GM12864 (cell line): Measurements from ENCODE around the gene RPA1.

Source experiments
- DNase-seq: peaks from one replicate; pipeline ENCODE4 v3.0.0-alpha.2; 2011; ENCODE audit warnings: low read depth
- H3K4me3 ChIP-seq: 2 replicates; pipeline ENCODE4 v1.5.1; 2011; ENCODE audit warnings: mild to moderate bottlenecking, low read depth, low read length, control low read depth
- TF ChIP-seq, protein P1 (sequence below): IDR thresholded peaks from 2 replicates; pipeline ENCODE4 v1.5.1; 2011; ENCODE audit warnings: low read depth, mild to moderate bottlenecking, moderate library complexity, low read length, control low read depth, inconsistent platforms; ENCODE audit errors: missing control alignments

Gene RPA1

DNA sequence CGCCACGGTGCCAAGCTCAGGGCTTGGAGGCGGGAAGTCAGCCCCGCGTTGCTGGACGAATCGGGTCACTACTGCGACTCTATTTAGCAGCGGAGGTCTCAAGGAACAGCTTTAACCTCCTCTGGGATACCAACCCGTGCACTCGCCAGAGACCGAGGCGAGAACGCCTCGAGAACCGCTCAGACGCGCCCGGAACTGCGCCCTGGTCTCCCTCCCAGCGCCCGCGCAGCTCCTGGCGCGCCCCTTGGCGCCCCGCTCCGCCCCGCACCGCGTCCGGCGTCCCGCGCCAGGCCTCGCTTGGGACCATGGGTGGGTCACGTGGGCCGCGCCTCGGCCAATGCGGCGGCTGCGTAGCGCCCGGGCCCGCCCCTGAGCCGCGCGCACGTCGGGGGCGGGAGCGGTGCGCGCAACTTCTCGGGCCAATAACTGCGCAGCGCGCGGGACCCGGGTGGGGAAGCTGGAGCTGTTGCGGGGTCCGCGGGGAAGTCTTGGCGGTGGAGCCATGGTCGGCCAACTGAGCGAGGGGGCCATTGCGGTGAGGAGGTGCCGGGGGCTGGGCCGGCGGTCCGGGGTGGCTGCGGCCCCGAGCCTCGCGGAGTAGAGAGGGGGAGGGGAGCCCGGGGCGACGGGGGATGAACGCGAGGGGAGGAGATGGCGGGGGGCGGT lies at the start of gene RPA1, which contains the start of gene SMYD4:
RPA1 (plus strand) TSS at position 414 of the 666 bp plus-strand sequence; CDS start at position 503, 89 bp downstream.
SMYD4 (minus strand) TSS at position 311 of the 666 bp plus-strand sequence. CDS start 1,908 bp downstream, outside the sequence.
- DNase-seq: peak; percentile 52
- TF ChIP-seq, protein P1, sequence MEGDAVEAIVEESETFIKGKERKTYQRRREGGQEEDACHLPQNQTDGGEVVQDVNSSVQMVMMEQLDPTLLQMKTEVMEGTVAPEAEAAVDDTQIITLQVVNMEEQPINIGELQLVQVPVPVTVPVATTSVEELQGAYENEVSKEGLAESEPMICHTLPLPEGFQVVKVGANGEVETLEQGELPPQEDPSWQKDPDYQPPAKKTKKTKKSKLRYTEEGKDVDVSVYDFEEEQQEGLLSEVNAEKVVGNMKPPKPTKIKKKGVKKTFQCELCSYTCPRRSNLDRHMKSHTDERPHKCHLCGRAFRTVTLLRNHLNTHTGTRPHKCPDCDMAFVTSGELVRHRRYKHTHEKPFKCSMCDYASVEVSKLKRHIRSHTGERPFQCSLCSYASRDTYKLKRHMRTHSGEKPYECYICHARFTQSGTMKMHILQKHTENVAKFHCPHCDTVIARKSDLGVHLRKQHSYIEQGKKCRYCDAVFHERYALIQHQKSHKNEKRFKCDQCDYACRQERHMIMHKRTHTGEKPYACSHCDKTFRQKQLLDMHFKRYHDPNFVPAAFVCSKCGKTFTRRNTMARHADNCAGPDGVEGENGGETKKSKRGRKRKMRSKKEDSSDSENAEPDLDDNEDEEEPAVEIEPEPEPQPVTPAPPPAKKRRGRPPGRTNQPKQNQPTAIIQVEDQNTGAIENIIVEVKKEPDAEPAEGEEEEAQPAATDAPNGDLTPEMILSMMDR: no peak
- peak within 1 kb of the TSS; percentile 94 for H3K4me3 ChIP-seq

DNA sequence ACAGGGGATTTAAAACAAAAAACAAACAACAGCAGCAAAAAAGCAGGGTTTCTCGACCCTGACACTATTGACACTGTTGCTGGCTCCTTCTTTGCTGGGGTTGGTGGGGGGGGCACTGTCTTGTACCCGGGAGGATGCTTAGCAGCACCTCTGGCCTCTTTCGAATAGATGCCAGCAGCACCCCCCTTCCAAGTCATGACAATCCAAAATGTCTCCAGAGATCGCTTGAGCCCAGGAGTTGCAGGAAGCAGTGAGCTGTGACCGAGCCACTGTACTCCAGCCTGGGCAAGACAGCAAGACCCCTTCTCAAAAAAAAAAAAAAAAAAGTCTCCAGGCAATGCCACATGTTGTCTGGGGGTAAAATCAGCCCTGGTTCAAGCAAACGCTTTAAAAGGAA lies 47.6 kb upstream of the RPA1 start:
- DNase-seq: no peak
- TF ChIP-seq, protein P1: no peak
- H3K4me3 ChIP-seq: no peak overlapping the region

DNA sequence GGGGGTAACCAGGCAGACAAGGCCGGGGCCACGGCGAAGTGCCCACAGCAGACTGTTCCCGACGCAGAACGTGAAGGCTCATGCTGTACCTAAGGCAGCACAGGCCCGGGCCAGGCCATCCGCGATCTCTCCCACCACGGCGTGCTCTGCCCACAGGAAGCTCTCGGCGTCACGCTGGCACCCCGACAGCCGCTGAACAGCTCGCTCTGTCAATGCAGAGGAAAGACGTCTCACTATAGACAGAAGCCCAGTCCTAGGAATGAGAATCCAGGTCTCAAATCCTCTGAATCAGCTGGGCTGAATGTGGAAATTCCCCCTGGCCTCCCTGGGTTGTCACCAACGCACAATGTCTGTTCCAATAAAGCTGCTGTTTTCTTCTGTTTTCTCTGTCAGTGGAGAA lies 46.5 kb upstream of the RPA1 start:
- TF ChIP-seq, protein P1: no peak
- H3K4me3 ChIP-seq: no peak overlapping the region
- DNase-seq: no peak

DNA sequence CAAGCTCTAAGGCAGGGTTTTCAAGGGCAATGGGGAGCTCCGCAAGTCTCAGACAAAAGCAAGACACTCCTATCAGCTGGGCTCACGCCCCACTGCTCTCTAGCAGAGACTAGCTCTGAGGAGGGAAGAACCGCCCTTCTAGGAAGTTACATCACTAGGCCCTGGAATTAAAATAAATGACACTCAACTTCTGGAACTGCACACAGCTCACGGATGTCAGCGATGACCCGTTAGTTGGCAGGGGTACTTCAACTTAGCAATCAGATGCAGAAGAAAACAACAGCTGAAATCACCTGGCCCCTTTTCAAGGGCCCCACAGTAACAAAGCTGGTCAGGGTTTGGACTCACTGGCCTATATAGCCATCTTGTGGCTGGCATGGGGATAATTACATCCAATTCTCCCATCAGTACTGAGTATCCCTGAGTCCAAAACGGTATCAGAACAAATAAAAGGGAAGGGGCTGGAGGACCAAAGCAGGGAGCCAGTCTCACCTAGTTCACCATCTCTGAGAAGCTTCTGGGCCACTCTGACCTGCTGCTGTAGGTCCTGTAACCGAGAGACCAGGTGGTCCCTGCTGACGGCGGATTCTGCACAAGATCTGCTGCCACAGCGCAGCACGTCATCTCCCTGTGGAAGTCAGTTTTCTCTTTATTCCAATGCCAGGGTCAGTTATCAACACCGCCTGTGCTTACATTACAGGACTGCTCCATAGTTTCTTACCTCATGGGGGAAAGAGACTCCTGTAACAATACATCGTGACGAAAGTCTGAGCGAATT lies 45.8 kb upstream of the RPA1 start:
- no peak overlapping the region for H3K4me3 ChIP-seq
- no peak for DNase-seq
- TF ChIP-seq, protein P1: peak; percentile 49

DNA sequence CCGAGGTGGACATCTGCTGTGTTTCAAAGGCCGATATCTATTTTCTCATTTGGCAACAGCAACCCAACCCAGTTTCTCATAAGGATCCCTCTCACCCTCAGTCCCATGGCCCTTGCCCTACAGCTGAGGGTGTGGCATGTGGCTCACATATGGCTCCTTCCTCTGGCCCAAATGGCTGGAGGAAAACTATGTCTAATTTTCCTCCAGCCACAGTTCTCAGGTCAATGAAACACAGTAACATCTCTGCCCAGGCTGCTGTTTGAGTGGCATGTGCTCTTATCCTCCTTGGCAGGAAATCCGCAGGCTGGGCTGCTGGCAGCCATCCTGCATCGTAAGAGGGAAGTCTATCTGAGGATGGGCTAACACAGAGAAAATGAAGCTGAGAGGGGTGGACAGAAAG lies 43.9 kb upstream of the RPA1 start:
- H3K4me3 ChIP-seq: no peak overlapping the region
- DNase-seq: no peak
- TF ChIP-seq, protein P1: no peak

DNA sequence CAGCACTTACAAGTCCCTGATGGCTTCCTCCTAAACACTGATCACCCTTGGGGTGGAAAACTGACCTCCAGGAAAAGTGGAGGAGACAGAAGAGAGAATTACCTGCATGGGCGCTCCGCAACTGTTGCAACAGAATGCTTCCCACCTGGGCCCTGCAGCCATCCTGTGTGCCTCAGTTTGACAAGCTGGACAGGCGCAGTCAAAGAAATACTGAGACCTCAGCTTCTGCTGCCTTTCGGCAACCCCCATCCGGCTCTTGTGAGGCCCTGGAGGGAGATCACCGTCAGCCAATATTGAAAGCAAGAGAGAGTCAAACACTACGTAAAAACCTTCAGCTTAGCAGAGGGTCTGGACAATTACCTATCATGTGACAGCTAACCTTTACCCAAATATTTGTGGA lies 43.1 kb upstream of the RPA1 start:
- no peak for DNase-seq
- TF ChIP-seq, protein P1: no peak
- H3K4me3 ChIP-seq: no peak overlapping the region
